Stimulated activated CD4-positive, alpha-beta T cell treated with anti-CD3 and anti-CD28 coated beads, Interleukin-2, amount 100 ng/mL, for 48 hours (primary cell): ENCODE results near the gene ABCC9.

Source experiments
- DNase-seq, 2 donors: peaks; one replicate each; pipeline ENCODE4 v3.0.0-alpha.2; 2020

Gene ABCC9

DNA sequence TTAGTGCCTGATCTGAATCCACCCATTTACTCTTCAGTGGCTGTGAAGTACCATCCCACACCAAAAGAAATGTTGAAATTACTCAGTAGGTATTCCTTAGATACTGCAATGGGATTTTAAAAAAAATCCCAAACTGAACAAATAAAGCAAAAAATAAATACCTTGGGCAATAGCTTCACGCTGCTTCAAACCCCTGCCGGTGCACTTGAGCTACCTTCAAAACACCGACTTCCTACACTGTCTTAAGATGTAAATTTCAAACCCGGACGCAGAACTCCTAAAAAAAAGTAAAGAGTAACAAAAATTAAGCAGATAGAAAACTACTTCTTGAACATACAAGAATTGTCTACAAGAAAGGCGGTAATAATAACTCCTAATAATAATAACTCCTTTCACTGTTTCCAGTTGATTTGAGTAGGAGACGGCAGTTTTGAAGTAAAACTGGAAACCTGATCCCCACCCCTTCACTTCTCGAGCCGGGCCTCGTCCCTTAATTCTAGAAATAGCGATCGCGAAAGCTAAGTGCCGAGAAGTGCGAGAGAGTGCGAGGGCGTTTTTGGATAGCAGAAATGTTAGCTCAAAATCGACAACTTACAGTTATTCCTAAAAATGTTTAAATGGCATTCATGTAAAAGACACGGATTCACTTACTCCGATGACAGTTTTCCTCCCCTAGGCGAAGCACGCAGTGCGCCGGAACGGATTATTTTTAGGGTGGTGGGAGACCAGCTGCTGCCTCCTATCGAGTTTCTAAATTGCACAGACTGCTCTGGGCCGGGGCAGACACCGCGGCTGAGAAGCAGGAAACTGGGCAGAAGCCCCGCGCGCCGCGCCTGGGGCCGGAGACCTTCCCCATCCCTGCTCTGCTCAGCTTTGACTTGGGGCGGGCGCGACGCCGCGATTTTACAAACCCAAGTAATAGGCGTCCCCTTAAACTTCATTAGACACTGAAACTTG is at the start of gene ABCC9:
Gene ABCC9 (minus strand): TSS at position 878 of the 957 bp plus-strand sequence. CDS start 4,752 bp downstream, outside the sequence.
- no peak for DNase-seq

GRCh38 chr12:21989819-21990412 is 48.7 kb upstream of the ABCC9 start:
- no peak for DNase-seq

DNA sequence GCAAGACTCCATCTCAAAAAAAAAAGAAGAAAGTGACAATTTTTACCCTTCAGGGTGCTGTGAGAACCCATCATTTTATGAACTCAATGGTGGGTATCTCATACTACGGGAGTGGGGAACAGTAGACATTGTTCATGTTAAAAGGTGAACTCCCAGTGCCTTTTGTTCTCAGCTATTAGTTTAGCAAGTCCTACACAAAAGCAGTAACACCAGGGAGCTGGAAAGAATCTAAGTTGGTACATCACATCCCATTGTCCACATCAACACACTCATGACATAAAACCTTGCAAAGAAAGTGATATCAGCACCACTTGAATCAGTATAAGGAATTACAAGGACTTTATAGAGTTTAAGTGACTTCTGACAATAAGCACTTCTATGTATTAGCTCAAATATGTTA is 47.4 kb upstream of the ABCC9 start:
- no peak for DNase-seq

- DNase-seq: no peak
Observed at GRCh38 chr12:21987755-21988154, 46.5 kb upstream of the ABCC9 start.

GRCh38 chr12:21985155-21985554 is 43.9 kb upstream of the ABCC9 start:
- no peak for DNase-seq

DNA sequence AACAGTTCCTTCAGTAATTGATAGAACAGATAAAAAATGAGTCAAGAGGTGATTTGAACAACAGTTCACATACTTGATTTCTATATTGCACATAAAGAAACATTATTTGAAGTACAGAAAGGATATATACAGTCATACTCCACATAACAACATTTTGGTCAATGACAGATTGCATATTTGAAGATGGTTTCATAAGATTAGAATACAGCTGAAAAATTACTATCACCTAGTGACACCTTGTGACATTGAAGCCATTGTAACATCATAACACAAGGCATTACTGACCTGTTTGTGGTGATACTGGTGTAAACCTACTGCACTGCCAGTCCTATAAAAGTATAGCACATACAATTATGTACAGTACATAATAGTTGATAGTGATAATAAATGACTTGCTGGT is 43.1 kb upstream of the ABCC9 start:
- no peak for DNase-seq

- DNase-seq: no peak
Observed at GRCh38 chr12:21983095-21983494, 41.9 kb upstream of the ABCC9 start.

DNA sequence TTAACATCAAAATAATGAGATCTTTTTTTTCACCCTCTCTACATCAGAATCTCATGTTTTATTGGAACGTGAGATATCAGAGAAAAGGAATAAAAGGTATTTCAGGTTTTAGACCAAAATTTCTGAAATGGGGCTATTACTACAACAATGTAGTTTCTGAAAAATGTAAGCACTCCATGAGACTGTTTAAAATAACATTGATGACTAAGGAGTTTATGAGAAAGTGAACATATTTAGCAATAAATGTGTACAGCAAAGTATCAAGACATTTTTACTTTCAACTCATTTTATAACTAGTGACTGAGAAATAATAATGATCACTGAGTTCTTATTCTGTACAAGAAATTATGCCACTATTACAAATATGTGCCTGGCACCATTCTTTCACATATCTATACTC is 39.3 kb upstream of the ABCC9 start:
- DNase-seq: no peak

DNA sequence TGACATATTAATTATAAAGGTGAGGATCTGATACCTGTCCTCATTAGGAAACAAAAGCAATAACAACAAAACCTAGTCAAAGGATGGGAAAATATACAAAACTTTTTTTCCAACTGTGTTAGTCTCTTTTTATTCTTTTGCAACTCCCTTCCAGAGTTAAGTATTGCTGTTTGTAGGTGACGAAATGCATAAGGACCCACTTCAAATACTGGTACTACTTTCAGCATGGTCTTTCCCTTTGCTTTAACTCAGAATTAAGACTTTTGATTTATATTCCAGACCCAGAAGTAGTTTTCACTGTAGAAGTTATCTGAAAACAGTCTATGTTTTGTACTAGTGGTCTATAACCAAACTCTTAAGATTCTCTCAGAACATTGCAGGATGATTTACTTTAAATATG is 34.1 kb upstream of the ABCC9 start:
- no peak for DNase-seq

GRCh38 chr12:21973221-21973620 is 32.0 kb upstream of the ABCC9 start:
- DNase-seq: no peak

GRCh38 chr12:21972055-21972454 is 30.8 kb upstream of the ABCC9 start:
- no peak for DNase-seq

GRCh38 chr12:21971344-21971743 is 30.1 kb upstream of the ABCC9 start:
- DNase-seq: no peak

GRCh38 chr12:21962821-21963220 is 21.6 kb upstream of the ABCC9 start:
- DNase-seq: no peak

- no peak for DNase-seq
Observed at GRCh38 chr12:21962236-21962635, 21.0 kb upstream of the ABCC9 start.

DNA sequence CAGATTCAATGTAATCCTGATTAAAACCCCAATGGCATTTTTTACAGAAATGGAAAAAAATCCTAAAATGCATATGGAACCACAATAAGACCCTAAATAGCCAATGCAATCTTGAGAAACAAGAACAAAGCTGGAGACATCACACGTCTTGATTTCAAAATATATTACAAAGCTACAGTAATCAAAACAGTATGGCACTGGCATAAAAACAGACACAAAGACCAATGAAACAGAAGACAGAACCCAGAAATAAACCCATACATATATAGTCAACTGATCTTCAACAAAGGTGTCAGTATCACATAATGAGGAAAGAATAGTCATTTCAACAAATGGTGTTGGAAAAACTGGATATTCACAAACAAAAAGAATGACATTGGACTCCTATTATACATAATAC is 9.4 kb upstream of the ABCC9 start:
- DNase-seq: no peak

DNA sequence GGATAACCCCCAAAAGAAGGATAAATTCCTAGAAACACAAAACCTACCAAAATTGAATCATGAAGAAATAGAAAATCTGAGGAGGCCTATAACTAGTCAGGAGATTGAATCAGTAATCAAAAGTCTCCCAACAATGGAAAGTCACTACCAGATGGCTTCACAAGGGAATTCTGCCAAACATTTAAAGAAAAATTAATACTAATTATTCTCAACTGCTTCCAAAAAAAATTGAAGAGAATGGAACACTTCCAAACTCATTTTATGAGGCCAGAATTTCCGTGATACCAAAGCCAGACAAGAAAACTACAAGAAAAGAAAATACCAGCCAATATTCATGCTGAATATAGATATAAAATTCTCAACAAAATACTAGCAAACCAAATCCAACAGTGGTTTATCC is 7.8 kb upstream of the ABCC9 start:
- DNase-seq: no peak

DNA sequence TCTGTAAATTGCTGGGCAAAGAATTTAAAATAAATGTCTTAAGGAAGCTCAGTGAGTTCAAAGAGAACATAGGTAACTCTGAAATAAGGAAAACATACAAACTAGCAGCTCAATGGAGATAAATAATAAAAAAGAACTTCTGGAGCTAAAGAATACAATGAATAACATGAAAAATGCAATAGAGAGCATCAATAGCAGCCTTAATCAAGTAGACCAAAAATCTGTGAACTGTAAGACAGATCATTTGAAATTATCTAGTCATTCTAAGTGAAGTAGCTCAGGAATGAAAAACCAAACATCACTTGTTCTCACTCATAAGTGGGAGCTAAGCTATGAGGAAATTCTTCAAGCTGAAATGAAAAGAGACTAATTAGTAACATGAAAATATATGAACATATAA is 5.8 kb upstream of the ABCC9 start:
- DNase-seq: no peak

DNA sequence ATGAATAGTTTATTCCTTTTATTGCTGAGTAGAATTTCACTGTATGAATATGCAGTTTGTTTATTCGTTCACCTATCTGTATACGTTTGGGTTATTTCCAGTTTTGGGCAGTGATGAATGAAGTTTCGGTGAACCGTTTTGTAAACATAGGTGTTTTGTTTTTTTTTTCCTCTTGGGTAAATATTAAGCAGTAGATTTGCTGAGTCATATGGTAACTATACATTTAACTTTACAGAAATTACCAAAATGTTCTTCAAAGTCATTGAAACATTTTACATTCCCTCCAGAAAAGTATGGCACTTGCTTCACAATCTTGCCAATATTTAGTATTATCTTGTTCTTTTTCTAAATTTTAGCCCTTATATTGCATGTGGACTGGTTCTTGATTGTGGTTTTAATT is 3.8 kb upstream of the ABCC9 start:
- DNase-seq: no peak

DNA sequence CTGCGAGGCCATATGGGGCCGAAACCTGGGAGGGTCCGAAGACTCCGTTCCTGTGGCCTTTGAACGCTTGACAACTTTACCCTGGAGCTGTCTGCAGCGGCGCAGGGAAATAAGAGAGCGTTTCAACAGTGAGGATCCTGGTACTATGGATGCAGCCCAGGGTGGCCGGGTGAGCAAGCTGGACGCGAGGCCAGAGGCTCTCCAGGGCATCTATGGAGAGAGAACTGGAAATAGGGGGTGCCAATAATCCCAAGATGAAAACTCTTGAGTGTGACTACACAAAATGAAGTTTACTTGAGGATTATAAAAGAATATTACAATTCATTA is 1.1 kb upstream of the ABCC9 start:
- no peak for DNase-seq

DNA sequence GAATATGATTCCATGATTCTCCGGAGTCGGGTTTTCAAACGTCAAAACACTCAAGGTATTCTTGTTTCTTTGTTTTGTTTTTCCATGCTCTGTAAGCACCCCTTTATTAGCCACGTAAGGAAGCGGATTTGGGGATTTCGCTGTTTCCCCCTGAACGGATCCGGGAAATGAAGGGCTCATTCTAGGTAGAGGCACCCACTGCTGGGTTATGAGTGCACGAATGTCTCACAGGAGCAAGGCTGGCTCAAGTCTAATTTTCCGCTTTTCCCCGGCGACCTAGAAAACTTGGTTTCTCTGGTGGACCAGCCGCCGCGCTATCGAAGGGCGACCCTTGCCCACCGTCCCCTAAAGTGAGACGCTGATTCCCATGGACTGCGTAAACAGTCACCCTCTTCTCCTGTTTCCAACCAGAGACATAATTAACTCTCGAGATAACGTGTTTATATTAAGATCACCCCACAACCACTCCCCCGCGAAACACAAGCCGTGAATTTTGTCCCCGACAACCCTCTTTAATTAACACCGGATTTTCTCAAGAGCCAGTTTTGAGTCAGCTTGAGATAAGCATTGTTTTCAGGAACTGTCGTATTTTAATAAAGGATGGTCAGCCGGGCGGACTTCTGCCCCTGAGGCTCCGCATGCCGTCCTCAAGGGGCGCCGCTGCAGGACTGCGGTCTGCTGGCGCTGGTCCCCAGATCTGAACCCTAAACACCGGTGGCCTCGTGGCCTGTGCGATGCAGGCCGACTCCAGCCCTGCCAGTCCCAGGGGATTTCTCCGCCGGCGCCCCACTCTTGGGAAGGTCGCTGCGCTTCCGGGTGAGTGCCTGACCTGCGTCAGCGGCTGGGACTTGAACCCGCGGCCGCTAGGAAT is 515 bp upstream of the ABCC9 start:
- DNase-seq: no peak

DNA sequence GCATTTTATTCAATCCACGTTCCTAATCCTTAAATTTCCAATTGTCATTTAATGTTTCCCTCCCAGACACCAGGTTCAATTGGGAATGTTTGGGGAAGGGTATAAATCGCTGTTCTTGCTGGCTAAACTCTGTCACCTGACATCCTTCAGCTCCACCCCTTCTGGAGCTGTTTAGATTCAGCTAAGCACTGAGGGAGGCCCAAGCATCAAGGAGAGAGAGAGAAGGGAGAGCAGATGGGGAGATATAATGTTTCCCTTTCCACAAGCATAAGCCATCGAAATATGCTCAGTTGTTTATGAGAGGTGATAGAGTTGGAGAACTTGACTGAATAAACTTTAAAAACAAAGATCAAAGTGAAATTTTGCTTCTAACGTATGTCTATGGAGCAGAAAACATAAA is 1.8 kb downstream of the ABCC9 start:
- DNase-seq: no peak

DNA sequence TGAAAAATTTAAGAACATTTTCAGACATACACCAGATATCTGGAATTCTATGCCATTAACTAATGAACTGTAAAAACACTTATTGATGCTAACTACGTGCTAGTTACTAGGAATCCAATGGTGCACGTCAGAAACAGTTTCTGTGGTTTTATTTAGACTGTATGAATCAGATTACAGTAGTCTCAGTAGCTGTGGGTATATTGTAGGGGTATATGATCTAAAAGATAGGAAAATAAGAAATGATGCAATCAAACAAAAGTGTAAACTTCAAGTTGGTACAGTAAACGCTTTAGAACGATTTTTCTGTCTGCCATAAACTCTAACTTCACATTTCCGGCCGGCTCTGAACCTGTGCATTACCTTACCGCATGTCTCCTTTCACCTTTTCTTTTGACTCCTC is 2.3 kb downstream of the ABCC9 start:
- no peak for DNase-seq

DNA sequence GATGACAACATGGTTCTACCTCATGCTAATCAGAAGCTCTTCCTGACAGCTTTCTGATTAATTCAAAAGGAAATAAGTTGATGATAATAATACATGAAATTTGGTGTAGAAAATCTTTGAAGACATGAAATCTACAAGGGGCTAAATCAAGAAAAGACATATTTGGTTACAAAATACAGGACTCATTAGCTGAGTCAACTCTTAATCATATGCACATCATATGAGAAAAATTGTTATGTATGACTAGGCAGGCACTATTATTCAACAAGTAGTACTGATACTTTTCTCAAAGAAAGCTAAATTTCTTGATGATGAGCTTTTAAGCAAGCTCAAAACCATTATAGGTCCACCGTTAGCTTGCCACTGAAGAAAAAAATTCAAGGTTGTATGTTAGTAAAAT is 7.1 kb downstream of the ABCC9 start:
- DNase-seq: no peak

- DNase-seq: no peak
Observed at GRCh38 chr12:21933656-21934055, 7.6 kb downstream of the ABCC9 start.
